NCI-H82 treated with DMSO at 0.1 percent for 48 hours (cell line): ENCODE results near the gene MPP2.
"Not testable (repeated sequence)": the region's sequence is repeated elsewhere in the genome, so short reads cannot be mapped to it uniquely, and the experiment has no call there.

ENCODE experiments used
- DNase-seq: peaks from one replicate; lab custom pipeline; 2025; ENCODE audit not compliant: unreplicated experiment; lab: John Stamatoyannopoulos, UW

The MPP2 gene

GRCh38 chr17:43852571-43852970 lies 54.8 kb downstream of the MPP2 start:
- no peak for DNase-seq

DNA sequence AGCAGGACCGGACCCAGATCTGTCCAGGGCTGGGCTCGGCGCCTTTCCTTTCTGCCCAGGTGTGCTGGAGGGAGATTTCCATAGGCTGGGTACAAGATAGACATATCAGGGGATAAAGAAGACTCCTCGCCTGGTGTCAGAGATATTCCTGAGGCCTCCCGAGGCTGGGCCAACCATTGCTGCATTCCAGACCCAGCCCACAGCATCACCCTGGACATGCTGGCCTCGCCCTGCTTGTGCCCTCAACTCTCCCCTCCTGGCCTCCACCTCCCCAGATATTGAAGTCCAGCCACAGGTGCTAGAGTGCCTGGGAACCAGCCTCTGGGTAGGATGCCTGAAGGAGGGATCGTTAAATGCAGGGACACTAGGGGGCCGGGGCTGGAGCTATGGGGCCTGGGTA lies 58.2 kb downstream of the MPP2 start:
- no peak for DNase-seq

- DNase-seq, result no peak
These were observed 58.7 kb downstream of the MPP2 start for GRCh38 chr17:43848601-43849000.

DNA sequence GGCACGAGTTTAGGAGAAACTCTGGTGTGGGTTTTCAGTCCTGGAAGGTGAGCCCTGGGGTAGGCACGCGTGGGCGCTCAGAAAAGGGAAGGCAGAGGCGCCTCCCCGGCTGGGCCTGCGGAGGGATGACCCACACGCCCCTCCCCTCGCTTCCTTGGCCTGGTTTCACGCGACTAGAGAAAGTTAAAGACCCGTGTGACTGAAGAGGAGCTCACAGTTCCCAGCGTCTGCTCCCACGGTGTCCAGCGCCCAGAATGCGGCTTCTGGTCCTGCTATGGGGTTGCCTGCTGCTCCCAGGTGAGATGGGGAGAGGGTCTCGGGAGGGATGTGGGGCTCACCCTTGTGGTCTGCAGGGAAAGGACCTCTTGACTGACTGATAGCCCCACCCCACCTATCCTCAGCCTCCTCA lies 60.4 kb downstream of the MPP2 start, which contains the start of gene CD300LG:
TSS of gene CD300LG (plus strand) at position 214 of the 409 bp plus-strand sequence. CDS start at position 255, 41 bp downstream.
- no peak for DNase-seq

DNA sequence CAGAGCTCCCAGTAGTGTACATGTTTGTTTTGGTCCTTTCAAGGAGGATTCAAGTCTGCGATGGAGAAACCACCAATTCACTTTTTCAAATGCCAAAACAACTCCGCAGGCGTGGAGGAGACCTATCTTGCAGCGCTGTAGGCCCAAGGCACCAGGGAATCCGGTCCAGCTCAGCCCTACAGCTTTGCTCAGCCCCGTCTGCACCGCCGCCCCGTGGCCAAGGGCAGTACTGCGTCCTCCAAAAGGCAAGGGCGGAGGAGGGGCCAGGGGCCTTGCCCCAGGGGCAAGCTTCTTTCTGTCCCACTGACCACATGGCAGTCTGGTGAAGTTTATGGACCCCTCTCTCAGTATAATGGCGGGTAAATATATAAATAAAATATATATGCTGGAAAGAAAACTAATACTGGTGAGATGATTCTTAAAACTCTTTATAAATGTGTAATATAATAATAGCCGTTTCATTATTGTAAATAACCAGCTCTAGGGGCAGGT lies 61.1 kb downstream of the MPP2 start:
- peak; percentile 66 for DNase-seq

- no peak for DNase-seq
These were observed 61.6 kb downstream of the MPP2 start for GRCh38 chr17:43845766-43846165.

GRCh38 chr17:43844241-43844640 lies 63.1 kb downstream of the MPP2 start:
- no peak for DNase-seq

- DNase-seq, result no peak
These were observed 64.4 kb downstream of the MPP2 start for GRCh38 chr17:43842975-43843325.

GRCh38 chr17:43842091-43842974 lies 65.0 kb downstream of the MPP2 start:
- DNase-seq, result not testable (repeated sequence)

DNA sequence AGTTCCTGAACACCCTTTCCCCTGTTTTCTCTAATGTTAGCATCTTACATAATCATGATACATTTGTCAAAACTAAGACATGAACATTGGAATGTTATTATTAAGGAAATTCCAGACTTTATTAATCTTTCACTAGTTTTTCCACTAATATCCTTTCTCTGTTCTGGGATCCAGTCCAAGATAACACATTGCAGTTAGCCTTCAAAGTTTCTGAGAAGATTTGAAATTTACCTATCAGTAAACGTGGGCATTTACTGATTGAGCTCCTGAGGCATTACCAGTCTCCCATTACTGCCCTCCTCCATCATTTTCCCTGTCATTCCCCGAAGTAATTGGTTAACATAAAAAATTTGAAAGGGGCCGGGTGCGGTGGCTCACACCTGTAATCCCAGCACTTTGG lies 66.1 kb downstream of the MPP2 start:
- no peak for DNase-seq

DNA sequence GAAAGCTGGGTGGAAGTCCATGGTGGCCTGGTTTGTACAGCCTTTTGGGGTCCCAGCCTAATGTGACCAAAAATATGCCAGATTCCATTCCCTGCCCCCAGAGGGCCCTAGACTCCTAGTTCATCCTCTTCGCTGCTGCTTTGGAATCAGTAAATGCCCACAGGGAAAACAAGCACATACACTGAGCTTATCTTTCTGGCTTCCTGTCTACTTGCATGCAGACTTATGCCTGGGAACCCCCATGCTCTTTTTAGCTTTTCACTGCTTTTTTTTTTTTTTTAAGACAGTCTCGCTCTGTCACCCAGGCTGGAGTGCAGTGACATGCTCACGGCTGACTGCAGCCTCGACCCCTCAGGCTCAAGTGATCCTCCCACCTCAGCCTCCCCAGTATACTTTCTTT lies 66.5 kb downstream of the MPP2 start:
- DNase-seq, result peak; percentile 24

DNA sequence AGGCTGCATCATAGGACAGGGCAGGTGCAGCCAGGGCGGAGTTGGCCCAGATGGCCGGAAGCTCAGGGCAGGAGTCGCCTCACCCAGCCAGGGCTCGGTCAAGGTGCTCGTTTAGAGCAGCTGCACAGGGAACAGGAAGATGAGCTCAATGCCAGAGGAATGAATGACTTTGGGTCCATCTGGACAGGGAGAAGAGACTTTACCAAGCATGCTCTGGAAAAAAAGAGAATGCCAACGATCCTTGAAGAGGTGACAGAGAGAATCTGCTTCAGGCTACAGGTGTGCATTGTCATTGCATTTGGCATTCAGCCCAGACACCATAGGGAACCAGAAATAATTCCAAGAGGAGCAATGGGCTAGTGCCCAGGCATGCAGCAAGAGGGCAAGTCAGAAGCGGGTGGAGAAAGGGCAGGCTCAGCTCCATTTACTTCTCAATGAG lies 67.6 kb downstream of the MPP2 start:
- DNase-seq, result no peak

- DNase-seq, result no peak
These were observed 73.2 kb downstream of the MPP2 start for GRCh38 chr17:43834106-43834505.

- DNase-seq, result peak; percentile 27
These were observed 74.1 kb downstream of the MPP2 start, which contains the start of gene MPP3 for GRCh38 chr17:43832976-43833829. TSS of gene MPP3 (minus strand) at chr17:43833146. CDS start at chr17:43831906, 1,240 bp downstream.

- no peak for DNase-seq
These were observed 75.0 kb downstream of the MPP2 start for GRCh38 chr17:43832168-43832975.

DNA sequence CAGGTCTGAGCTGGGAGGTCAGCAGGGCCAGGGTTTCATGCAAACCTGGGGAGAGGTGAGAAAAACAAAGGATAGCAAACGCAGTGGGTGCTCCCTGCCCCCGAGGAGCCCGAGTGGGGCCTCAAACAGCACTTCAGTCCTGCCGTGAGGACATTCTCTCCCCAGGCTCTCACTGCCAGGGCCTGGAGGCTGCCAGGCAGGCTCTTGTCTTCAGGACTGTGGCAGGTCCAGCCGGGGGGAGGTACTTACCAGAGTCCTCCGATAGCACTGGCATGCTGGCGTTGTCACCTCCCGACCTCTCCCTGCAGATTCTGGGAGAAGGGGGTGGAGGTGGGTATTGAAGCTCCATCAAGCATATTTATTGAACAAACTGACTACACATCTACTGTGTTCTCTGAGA lies 75.7 kb downstream of the MPP2 start:
- no peak for DNase-seq

DNA sequence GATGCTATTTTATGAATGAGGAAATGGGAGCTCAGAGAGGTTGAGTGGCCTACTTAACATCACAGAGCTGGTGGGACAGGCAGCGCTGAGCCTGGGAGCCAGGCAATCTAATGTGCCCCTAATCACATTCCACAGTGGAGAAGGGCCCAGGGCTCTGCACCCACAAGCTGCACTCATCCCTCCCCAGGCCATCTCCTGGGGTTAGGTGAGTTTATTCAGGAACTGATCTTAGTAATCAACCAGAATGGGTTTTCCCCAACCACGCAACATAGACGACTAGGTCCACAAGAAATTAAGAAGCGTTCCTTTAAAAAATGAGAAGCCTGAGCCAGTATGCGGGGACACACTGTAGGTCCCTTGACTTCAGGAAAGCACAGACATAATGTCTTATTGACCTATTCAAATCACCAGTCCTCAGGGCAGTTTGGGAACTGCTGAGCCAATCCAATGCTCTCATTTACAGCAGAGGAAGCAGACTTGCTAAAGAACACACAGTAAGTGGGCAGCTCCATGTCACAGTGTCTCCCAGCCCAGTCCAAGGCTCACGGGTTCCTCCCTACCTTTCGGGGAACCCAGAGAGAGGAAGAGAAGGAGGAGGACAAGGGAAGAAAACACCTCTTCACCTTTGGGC lies 76.7 kb downstream of the MPP2 start:
- no peak for DNase-seq

GRCh38 chr17:43829738-43830137 lies 77.6 kb downstream of the MPP2 start:
- DNase-seq, result no peak

GRCh38 chr17:43827596-43827995 lies 79.7 kb downstream of the MPP2 start:
- DNase-seq, result no peak

GRCh38 chr17:43826206-43826605 lies 81.1 kb downstream of the MPP2 start:
- DNase-seq, result no peak
